Measurements from ENCODE around the gene LRRC31.

LRRC31 gene

DNA sequence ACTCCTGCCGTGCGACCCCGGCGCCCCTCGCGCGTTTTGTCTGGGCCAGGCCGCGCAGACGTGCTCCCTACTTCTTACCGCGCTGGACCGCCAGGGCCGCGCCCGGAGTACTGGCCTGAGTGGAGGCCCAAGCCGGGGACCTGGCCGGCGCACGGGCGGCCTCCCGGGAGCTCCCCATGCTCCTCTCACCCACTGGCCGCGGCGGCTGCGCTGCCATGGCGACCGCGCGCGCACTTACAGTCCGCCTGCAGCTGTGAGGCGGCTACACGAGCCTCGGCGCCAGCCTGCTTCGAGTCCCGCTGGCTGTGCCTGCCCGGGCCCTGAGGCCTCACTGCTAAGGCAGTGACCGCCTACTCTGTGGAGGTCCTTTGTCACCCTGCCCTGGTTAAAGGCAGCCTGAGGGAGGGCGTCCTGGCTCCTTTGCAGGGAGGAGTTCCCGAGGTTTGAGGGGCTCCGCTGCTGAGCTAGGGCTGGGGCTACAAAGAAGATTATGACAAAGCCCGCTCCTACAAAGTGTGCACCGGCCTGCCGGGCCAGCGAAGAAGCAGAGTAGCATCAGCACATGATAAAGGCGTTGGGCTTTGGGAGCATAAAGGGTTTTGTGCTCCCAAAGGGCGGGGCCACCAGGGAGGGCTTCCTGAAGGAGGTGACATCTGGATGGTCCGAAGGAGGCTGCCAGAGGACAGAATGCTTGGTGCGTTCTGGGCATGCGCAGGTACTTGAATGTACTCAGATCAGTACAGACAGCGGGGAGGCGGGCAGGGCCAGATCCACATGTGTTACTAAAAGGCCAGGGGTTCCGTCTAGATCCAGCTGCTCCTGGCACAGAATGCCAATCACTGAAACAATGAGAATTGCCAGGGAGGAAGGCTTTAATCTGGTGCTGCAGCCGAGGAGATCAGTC lies 57.2 kb downstream of the LRRC31 start, which contains the start of the genes LRRC34 and LRRIQ4:
Gene LRRC34, minus strand, starts transcription at position 573 of the 904 bp plus-strand sequence. Its CDS starts 356 bp downstream, at position 217.
Gene LRRIQ4, plus strand, starts transcription at position 539 of the 904 bp plus-strand sequence. CDS start 9,052 bp downstream, outside the sequence.
- peak; percentile 52 for DNase-seq

- DNase-seq, result no peak
Measured at GRCh38 chr3:169811631-169812331, 58.0 kb downstream of the LRRC31 start.

DNA sequence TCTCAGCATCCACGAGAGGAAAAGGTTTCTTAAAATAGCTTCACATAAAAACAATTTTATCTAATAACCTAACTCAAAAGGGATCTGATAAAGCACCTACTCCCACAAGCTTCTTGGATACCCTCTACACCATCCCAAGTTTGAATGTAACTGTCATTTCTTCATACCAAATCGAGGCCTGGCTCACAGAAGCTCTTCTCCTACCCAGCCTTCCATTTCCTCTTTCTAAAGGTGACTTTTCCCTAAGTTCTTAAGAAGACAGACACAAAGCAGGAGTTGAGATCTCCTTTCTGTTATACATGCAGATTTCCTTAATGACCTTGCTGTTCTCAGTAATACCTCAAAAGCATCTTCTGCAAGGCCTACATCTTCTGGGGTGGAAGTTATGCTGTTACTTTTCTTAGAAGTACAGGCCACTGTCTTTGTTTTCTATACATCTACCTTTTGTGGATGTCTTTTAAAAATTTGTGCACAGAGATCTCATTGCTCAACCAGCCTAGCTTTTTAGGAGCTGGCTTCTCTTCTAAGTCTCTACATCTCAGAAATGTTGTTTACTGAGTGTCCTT lies 60.4 kb downstream of the LRRC31 start:
- DNase-seq, result no peak

DNA sequence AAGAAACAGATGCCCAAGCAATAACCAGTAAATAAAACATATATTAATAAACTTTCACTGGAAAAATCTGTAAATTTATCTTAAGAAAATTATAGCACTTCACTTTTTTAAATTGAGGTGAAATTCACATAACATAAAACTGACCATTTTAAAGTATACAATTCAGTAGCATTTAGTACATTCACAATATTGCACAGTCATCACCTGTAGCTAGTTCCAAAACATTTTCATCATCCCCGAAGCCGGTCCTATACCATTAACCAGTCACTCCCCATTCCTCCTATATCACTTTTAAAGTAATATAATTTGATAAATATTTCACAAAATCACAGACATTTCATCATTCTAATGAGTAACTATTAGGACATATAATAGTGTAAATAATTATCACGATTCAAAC lies 65.1 kb downstream of the LRRC31 start:
- DNase-seq, result no peak

DNA sequence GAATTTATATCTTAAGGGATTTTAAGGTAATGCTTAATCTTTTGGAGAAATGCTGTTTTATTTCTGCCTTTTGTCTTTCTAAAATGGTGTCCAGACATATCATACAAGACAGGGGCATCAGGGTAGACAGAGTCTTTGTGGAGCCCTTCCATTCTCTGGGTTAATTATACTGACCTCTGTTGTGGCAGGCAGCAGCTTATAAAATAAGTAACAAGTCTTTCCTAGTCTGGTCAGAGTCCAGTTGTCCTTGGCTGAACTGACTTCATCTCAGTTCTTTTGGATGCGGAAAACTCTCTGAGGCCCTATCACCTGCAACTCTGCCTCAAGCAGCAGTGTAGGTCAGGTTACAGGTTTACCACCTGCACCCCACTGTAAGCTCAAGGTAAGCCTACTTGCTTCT lies 77.4 kb downstream of the LRRC31 start:
- no peak for DNase-seq

GRCh38 chr3:169790687-169791429 lies 78.9 kb downstream of the LRRC31 start:
- no peak for DNase-seq

DNA sequence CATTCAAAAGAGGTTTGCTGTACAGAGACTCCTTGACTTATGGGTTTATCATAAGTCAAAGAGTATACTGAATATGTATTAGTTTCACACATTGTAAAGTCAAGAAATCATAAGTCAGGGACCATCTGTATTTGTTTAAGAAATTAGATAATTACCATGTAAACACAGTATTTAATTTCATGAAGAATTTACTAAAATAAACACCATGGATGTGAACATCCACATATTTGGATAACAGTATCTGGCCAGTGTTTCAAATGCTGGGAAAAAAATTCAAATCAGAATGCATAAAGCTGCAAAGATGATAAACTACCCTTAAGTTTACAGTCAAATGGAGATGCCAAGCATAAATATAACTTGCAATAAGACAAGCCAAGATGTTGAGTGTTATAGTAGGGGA lies 79.5 kb downstream of the LRRC31 start:
- DNase-seq, result no peak
